SK-N-SH treated with all-trans-retinoic acid at 6 μM for 48 hours (cell line): ENCODE results near the gene PARK7.

Experiments used
- ATAC-seq: fragments of 200-7000 bp; cut with Tn5 transposase; 3 replicates; pipeline ENCODE4 v1.9.1; 2020; ENCODE audit warnings: mild to moderate bottlenecking, moderate library complexity
- ARNTL ChIP-seq: fragments of 450-650 bp; formaldehyde crosslinking; IDR thresholded peaks from 2 replicates; pipeline ENCODE4 v1.5.0; 2020; ENCODE audit warnings: low read depth, mild to moderate bottlenecking, moderate library complexity, borderline replicate concordance
- CSDC2 ChIP-seq: fragments of 250-450 bp; sonication (Bioruptor Pico); IDR thresholded peaks from 2 replicates; pipeline ENCODE4 v1.5.0; 2020; ENCODE audit warnings: mild to moderate bottlenecking, moderate library complexity
- ESRRG ChIP-seq: fragments of 250-450 bp; sonication (Bioruptor Pico); IDR thresholded peaks from 2 replicates; pipeline ENCODE4 v1.6.1; 2021; ENCODE audit warnings: mild to moderate bottlenecking
- GLIS3 ChIP-seq: fragments of 250-450 bp; sonication (Bioruptor Pico); IDR thresholded peaks from 2 replicates; pipeline ENCODE4 v1.5.0; 2020; ENCODE audit warnings: mild to moderate bottlenecking, moderate library complexity
- ISL1 ChIP-seq: fragments of 250-450 bp; sonication (Bioruptor Pico); IDR thresholded peaks from 2 replicates; pipeline ENCODE4 v2.1.2; 2022; ENCODE audit warnings: mild to moderate bottlenecking, moderate library complexity
- OSR1 ChIP-seq: fragments of 250-450 bp; sonication (Bioruptor Pico); IDR thresholded peaks from 2 replicates; pipeline ENCODE4 v1.8.0; 2022; ENCODE audit warnings: moderate library complexity, mild to moderate bottlenecking, inconsistent platforms
- PPARA ChIP-seq: fragments of 250-450 bp; sonication (Bioruptor Pico); IDR thresholded peaks from 2 replicates; pipeline ENCODE4 v1.5.0; 2020; ENCODE audit warnings: mild to moderate bottlenecking, borderline replicate concordance
- RARB ChIP-seq: fragments of 250-450 bp; sonication (Bioruptor Pico); IDR thresholded peaks from 2 replicates; pipeline ENCODE4 v1.8.0; 2021; ENCODE audit warnings: mild to moderate bottlenecking, moderate library complexity
- SNAI2 ChIP-seq: fragments of 250-450 bp; sonication (Bioruptor Pico); IDR thresholded peaks from 2 replicates; pipeline ENCODE4 v1.5.0; 2020; ENCODE audit warnings: mild to moderate bottlenecking, moderate library complexity
- TCF4 ChIP-seq: fragments of 250-450 bp; sonication (Bioruptor Pico); IDR thresholded peaks from 2 replicates; pipeline ENCODE4 v1.8.0; 2021; ENCODE audit warnings: mild to moderate bottlenecking, moderate library complexity, borderline replicate concordance
- TOX ChIP-seq: fragments of 250-450 bp; sonication (Bioruptor Pico); IDR thresholded peaks from 2 replicates; pipeline ENCODE4 v1.8.0; 2021; ENCODE audit warnings: mild to moderate bottlenecking, moderate library complexity, borderline replicate concordance
- ZC3H10 ChIP-seq: fragments of 250-450 bp; sonication (Bioruptor Pico); IDR thresholded peaks from 2 replicates; pipeline ENCODE4 v1.5.1; 2021; ENCODE audit warnings: mild to moderate bottlenecking, moderate library complexity
- ZFP3 ChIP-seq: fragments of 250-450 bp; sonication (Bioruptor Pico); IDR thresholded peaks from 2 replicates; pipeline ENCODE4 v1.5.0; 2020; ENCODE audit warnings: mild to moderate bottlenecking, moderate library complexity
- ZFP30 ChIP-seq: fragments of 450-650 bp; formaldehyde crosslinking; IDR thresholded peaks from 2 replicates; pipeline ENCODE4 v1.5.0; 2022; ENCODE audit warnings: mild to moderate bottlenecking, moderate library complexity
- ZNF565 ChIP-seq: fragments of 450-650 bp; formaldehyde crosslinking; conservative IDR thresholded peaks from 2 replicates; pipeline ENCODE4 v1.5.0; 2020; ENCODE audit warnings: low read depth, mild to moderate bottlenecking, moderate library complexity
- ZNF70 ChIP-seq: fragments of 450-650 bp; formaldehyde crosslinking; IDR thresholded peaks from 2 replicates; pipeline ENCODE4 v1.5.0; 2020; ENCODE audit warnings: mild to moderate bottlenecking, moderate library complexity
- ZNF8 ChIP-seq: fragments of 450-650 bp; formaldehyde crosslinking; IDR thresholded peaks from 2 replicates; pipeline ENCODE4 v1.5.0; 2020; ENCODE audit warnings: mild to moderate bottlenecking, moderate library complexity
- TF ChIP-seq, protein P1 (sequence below): fragments of 250-450 bp; sonication (Bioruptor Pico); IDR thresholded peaks from 2 replicates; pipeline ENCODE4 v1.5.1; 2020; ENCODE audit warnings: low read depth, mild to moderate bottlenecking, moderate library complexity
- TF ChIP-seq, protein P2 (sequence below): fragments of 250-450 bp; sonication (Bioruptor Pico); IDR thresholded peaks from 2 replicates; pipeline ENCODE4 v1.5.1; 2021; ENCODE audit warnings: mild to moderate bottlenecking, moderate library complexity
- TF ChIP-seq, protein P3 (sequence below): fragments of 250-450 bp; sonication (Bioruptor Pico); IDR thresholded peaks from 2 replicates; pipeline ENCODE4 v1.8.0; 2020; ENCODE audit warnings: mild to moderate bottlenecking, moderate library complexity, borderline replicate concordance
- TF ChIP-seq, protein P4 (sequence below): fragments of 250-450 bp; sonication (Bioruptor Pico); IDR thresholded peaks from 2 replicates; pipeline ENCODE4 v1.8.0; 2021; ENCODE audit warnings: low read depth, mild to moderate bottlenecking, moderate library complexity, borderline replicate concordance
- TF ChIP-seq, protein P5 (sequence below): fragments of 250-450 bp; sonication (Bioruptor Pico); IDR thresholded peaks from 2 replicates; pipeline ENCODE4 v1.5.0; 2020; ENCODE audit warnings: mild to moderate bottlenecking, moderate library complexity

Gene PARK7

DNA sequence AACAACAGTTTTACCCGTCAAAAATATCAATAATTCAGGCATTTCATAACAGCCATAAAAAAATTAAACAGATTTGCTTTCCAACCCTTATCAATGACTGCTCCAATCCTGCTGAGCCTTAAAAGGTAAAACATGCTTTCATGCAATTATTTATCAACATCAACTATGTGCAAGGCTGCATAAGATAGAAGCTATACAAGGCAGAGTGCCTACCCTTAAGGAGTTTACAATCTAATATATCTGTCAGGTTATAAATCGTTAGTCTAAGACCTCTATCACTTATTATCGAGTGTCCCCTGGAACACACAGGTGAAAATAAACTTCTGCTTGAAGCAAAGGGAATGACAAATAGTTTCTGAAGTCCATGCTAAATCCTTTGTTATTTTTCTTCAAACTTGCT lies 62.8 kb downstream of the PARK7 start:
- no peak for TF ChIP-seq CSDC2 (CRISPR knock-in tag)
- no peak for TF ChIP-seq ZC3H10
- no peak for TF ChIP-seq PPARA (CRISPR knock-in tag)
- no peak for TF ChIP-seq ZNF8 (CRISPR knock-in tag)
- TF ChIP-seq RARB (CRISPR knock-in tag), result no peak
- TF ChIP-seq, protein P1, sequence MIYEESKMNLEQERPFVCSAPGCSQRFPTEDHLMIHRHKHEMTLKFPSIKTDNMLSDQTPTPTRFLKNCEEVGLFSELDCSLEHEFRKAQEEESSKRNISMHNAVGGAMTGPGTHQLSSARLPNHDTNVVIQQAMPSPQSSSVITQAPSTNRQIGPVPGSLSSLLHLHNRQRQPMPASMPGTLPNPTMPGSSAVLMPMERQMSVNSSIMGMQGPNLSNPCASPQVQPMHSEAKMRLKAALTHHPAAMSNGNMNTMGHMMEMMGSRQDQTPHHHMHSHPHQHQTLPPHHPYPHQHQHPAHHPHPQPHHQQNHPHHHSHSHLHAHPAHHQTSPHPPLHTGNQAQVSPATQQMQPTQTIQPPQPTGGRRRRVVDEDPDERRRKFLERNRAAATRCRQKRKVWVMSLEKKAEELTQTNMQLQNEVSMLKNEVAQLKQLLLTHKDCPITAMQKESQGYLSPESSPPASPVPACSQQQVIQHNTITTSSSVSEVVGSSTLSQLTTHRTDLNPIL (CRISPR knock-in tag), result no peak
- no peak for TF ChIP-seq SNAI2 (CRISPR knock-in tag)
- no peak for TF ChIP-seq TCF4 (CRISPR knock-in tag)
- TF ChIP-seq ISL1 (CRISPR knock-in tag), result no peak
- TF ChIP-seq ZFP3 (CRISPR knock-in tag), result no peak
- TF ChIP-seq ZNF565 (CRISPR knock-in tag), result no peak
- no peak for TF ChIP-seq ARNTL
- TF ChIP-seq, protein P2, sequence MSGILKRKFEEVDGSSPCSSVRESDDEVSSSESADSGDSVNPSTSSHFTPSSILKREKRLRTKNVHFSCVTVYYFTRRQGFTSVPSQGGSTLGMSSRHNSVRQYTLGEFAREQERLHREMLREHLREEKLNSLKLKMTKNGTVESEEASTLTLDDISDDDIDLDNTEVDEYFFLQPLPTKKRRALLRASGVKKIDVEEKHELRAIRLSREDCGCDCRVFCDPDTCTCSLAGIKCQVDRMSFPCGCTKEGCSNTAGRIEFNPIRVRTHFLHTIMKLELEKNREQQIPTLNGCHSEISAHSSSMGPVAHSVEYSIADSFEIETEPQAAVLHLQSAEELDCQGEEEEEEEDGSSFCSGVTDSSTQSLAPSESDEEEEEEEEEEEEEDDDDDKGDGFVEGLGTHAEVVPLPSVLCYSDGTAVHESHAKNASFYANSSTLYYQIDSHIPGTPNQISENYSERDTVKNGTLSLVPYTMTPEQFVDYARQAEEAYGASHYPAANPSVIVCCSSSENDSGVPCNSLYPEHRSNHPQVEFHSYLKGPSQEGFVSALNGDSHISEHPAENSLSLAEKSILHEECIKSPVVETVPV (CRISPR knock-in tag), result no peak
- TF ChIP-seq ZNF70, result no peak
- TF ChIP-seq, protein P3, sequence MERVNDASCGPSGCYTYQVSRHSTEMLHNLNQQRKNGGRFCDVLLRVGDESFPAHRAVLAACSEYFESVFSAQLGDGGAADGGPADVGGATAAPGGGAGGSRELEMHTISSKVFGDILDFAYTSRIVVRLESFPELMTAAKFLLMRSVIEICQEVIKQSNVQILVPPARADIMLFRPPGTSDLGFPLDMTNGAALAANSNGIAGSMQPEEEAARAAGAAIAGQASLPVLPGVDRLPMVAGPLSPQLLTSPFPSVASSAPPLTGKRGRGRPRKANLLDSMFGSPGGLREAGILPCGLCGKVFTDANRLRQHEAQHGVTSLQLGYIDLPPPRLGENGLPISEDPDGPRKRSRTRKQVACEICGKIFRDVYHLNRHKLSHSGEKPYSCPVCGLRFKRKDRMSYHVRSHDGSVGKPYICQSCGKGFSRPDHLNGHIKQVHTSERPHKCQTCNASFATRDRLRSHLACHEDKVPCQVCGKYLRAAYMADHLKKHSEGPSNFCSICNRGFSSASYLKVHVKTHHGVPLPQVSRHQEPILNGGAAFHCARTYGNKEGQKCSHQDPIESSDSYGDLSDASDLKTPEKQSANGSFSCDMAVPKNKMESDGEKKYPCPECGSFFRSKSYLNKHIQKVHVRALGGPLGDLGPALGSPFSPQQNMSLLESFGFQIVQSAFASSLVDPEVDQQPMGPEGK, result no peak
- TF ChIP-seq OSR1, result no peak
- TF ChIP-seq, protein P4, sequence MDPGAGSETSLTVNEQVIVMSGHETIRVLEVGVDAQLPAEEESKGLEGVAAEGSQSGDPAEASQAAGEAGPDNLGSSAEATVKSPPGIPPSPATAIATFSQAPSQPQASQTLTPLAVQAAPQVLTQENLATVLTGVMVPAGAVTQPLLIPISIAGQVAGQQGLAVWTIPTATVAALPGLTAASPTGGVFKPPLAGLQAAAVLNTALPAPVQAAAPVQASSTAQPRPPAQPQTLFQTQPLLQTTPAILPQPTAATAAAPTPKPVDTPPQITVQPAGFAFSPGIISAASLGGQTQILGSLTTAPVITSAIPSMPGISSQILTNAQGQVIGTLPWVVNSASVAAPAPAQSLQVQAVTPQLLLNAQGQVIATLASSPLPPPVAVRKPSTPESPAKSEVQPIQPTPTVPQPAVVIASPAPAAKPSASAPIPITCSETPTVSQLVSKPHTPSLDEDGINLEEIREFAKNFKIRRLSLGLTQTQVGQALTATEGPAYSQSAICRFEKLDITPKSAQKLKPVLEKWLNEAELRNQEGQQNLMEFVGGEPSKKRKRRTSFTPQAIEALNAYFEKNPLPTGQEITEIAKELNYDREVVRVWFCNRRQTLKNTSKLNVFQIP (CRISPR knock-in tag), result no peak
- TF ChIP-seq TOX (CRISPR knock-in tag), result no peak
- no peak for ATAC-seq

DNA sequence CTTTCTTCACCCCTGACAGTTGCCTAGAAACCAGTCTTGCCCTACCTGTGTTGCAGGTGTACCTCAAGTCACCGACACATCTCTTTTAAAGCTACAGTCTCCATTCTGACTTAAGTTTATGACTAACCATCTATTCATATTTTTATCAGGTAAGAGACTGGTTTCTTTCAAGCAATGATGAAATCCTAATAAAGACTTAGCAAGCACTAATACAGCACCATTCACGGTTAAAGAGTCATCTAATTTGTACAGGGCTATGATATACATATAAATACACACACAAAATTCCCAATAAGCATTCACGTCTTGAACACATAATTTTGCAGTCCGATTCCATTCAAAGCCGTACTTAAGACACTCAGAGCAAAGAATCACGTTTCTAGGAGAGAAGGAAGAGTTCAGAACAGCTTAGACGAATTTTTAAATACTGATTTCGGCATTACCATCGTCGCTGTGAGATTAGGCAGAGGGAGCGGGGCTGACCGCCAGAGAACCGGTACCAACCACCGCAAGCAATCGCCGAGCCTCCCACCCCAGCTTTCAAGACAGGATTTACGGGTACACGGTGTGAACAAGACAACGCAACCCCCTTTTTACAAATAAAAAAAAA lies 63.7 kb downstream of the PARK7 start:
- no peak for ATAC-seq
- TF ChIP-seq ZFP30 (CRISPR knock-in tag) (no peak), ZNF565 (CRISPR knock-in tag) (no peak)
- TF ChIP-seq, protein P4 (CRISPR knock-in tag), result no peak

DNA sequence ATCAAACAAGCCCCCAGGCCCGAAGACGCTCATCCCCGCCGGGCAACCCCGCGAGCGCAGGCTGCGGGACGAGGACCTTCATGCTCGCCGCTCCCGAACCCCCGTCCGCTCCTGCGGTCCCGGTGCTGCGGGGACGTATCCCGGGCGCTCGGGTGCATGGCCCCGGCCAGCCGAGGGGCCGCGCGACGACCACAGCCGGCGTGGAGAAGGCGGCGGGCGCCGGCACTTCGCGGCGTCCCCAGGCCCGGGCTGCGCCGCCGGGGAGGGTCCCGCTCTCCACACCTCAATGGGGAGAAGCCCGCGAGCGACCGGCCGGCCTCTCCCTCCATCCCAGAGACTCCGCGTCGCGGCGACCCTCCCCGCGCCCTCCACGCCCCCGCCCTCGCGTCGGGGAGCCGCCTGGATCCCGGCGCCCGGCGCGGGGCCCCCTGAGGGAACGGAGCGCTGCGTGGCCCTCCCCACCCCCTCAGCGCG lies 64.2 kb downstream of the PARK7 start:
- no peak; the same call in 2 of the 3 replicates for ATAC-seq
- TF ChIP-seq ISL1 (CRISPR knock-in tag) (no peak), ZNF70 (no peak), ZFP3 (CRISPR knock-in tag) (no peak), SNAI2 (CRISPR knock-in tag) (no peak), TOX (CRISPR knock-in tag) (no peak)
- TF ChIP-seq, all 23 proteins: peak for 0

DNA sequence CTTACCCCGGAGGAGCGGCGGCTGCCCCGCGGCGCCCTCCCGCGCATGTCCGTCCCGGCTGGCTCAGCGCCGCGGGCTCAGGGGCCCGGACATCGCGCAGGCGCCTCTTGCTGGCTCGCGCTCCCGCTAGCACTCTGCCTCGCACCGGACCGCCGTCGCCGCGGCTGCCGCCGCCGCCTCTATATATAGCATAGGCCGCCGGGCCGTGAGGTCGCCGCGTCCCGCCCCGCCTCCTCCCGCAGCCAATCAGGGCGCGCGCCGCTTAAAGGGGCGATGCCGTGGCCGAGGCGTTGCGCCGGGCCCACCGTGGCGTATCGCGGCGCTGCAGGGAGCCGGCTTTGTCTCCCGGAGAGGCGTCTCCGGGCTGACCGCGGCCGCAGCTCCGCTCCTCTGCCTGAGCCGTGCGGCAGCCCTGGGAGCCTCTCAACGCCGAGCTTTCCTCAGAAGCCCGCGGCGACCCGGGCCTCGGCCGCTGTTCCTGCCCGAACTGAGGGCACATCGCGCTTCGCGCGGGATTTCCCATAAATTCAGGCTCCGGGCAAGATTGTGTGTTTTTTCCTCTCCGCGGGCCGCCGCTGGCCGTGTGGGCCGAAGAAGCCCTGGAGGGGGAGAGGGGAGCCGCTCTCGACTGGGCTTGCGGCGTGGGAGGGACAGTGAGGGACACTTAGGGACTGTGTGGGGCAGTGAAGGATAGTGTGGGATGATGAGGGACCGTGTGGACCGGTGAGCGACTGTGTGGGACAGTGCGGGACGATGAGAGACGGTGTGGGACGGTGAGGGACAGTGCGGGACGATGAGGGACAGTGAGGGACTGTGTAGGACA lies 64.9 kb downstream of the PARK7 start, which contains the start of gene ERRFI1:
ERRFI1 (minus strand) TSS at position 157 of the 823 bp plus-strand sequence. CDS start 10,690 bp downstream, outside the sequence.
- ATAC-seq, result peak; percentile 84
- TF ChIP-seq ZFP3 (CRISPR knock-in tag) (peak; percentile 70; the same call in 1 of the 2 replicates), ZFP30 (CRISPR knock-in tag) (no peak), ZC3H10 (no peak), OSR1 (0 out of 2 replicates have a peak, but pooled peaks have one; percentile 48), ISL1 (CRISPR knock-in tag) (no peak; the same call in 1 of the 2 replicates), ESRRG (CRISPR knock-in tag) (no peak), GLIS3 (CRISPR knock-in tag) (no peak), TOX (CRISPR knock-in tag) (no peak)
- TF ChIP-seq, protein P5, sequence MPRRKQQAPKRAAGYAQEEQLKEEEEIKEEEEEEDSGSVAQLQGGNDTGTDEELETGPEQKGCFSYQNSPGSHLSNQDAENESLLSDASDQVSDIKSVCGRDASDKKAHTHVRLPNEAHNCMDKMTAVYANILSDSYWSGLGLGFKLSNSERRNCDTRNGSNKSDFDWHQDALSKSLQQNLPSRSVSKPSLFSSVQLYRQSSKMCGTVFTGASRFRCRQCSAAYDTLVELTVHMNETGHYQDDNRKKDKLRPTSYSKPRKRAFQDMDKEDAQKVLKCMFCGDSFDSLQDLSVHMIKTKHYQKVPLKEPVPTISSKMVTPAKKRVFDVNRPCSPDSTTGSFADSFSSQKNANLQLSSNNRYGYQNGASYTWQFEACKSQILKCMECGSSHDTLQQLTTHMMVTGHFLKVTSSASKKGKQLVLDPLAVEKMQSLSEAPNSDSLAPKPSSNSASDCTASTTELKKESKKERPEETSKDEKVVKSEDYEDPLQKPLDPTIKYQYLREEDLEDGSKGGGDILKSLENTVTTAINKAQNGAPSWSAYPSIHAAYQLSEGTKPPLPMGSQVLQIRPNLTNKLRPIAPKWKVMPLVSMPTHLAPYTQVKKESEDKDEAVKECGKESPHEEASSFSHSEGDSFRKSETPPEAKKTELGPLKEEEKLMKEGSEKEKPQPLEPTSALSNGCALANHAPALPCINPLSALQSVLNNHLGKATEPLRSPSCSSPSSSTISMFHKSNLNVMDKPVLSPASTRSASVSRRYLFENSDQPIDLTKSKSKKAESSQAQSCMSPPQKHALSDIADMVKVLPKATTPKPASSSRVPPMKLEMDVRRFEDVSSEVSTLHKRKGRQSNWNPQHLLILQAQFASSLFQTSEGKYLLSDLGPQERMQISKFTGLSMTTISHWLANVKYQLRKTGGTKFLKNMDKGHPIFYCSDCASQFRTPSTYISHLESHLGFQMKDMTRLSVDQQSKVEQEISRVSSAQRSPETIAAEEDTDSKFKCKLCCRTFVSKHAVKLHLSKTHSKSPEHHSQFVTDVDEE (CRISPR knock-in tag), result no peak
- TF ChIP-seq, protein P2 (CRISPR knock-in tag), result no peak
